Osteoblast (primary cell): ENCODE measurements around the gene CD3D. TPM values are rescaled to one million over a fixed set of nuclear protein-coding genes. Genes with fewer than 3 reads are reported as not detected.
"Not testable (repeated sequence)": the region's sequence is repeated elsewhere in the genome, so short reads cannot be mapped to it uniquely, and the experiment has no call there.

Experiments used
- DNase-seq: peaks from one replicate; pipeline ENCODE4 v3.0.0; 2011; ENCODE audit warnings: low spot score, mixed read lengths; ENCODE audit not compliant: insufficient read length; ENCODE audit errors: missing footprints
- H2AFZ ChIP-seq: 2 replicates; pipeline ENCODE4 v1.6.0; 2011; ENCODE audit warnings: mild to moderate bottlenecking, low read length
- H3K27ac ChIP-seq: 2 replicates; pipeline ENCODE4 v1.5.1; 2011; ENCODE audit warnings: mild to moderate bottlenecking, low read depth, low read length, moderate library complexity
- H3K27me3 ChIP-seq: 2 replicates; pipeline ENCODE4 v1.6.0; 2012; ENCODE audit warnings: mild to moderate bottlenecking, control low read depth, inconsistent platforms, low read length, moderate library complexity; ENCODE audit not compliant: insufficient read depth
- H3K36me3 ChIP-seq: 2 replicates; pipeline ENCODE4 v1.5.1; 2011; ENCODE audit warnings: mild to moderate bottlenecking, low read length, control low read depth, moderate library complexity; ENCODE audit not compliant: insufficient read depth
- H3K4me1 ChIP-seq: 2 replicates; pipeline ENCODE4 v1.5.1; 2011; ENCODE audit warnings: mild to moderate bottlenecking, low read length, control low read depth, moderate library complexity; ENCODE audit not compliant: insufficient read depth
- H3K4me2 ChIP-seq: 2 replicates; pipeline ENCODE4 v1.6.0; 2011; ENCODE audit warnings: mild to moderate bottlenecking, low read length; ENCODE audit not compliant: insufficient read depth
- H3K4me3 ChIP-seq: fragments of 200-600 bp; sonication (generic); 3 replicates; pipeline ENCODE4 v1.5.1; 2012; ENCODE audit warnings: mild to moderate bottlenecking, low read length, inconsistent platforms; ENCODE audit not compliant: insufficient read depth
- H3K79me2 ChIP-seq: 2 replicates; pipeline ENCODE4 v1.6.0; 2012; ENCODE audit warnings: mild to moderate bottlenecking, low read length, control low read depth, inconsistent platforms; ENCODE audit not compliant: insufficient read depth
- H3K9me3 ChIP-seq: 2 replicates; pipeline ENCODE4 v1.5.1; 2011; ENCODE audit warnings: low read depth, low read length, control low read depth
- H4K20me1 ChIP-seq: 2 replicates; pipeline ENCODE4 v1.6.0; 2012; ENCODE audit warnings: mild to moderate bottlenecking, low read length, control low read depth; ENCODE audit not compliant: insufficient read depth
- total RNA-seq: library from RNA; depleted of rRNA; stranded (reverse); fragments of >200 nt; gene quantifications from 2 replicates; pipeline ENCODE4 v1.2.3, GENCODE V29; 2012
- TF ChIP-seq, protein P1 (sequence below): IDR thresholded peaks from 2 replicates; pipeline ENCODE4 v1.5.1; 2011; ENCODE audit warnings: mild to moderate bottlenecking, low read depth, low read length, moderate library complexity; ENCODE audit errors: extremely low read depth

CD3D gene
- total RNA-seq, 1 donor = not detected

DNA sequence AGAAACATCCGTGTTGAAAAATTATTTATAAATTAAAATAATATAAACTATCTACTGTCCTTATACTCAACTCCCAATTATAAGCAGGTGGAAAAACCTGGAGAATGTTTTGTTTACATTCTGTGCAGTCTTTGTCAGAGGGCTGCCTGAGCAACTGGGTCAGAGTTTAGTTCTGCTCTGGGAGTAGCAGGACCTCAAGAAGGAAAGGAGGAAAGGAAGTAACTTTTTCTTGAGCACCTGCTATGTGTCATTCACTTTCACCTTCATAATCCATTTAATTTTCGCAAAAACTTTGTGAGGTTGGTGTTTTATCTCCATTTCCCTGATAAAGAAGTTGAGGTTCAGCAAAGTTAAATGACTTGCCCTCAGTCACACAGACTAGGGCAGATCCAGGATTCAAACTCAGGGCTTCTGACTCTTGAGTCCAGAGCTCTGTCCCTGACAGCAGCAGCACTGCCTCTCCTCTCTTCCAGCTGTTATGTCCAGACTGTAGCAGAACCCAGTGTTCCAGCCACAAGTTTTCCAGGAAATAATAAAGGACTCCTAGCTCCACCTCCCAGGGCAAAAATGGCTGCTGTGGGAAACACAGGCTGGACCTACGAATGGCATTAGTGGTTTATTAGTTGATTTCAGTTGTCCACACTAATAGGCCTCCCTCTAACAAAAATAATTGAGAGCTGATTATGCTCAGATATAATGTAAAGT is 31.6 kb downstream of the CD3D start:
- no peaks in the 10 kb centered on the region for H4K20me1 ChIP-seq
- H3K27me3 ChIP-seq = peaks cover 3% of the 10 kb centered on the region
- no peaks in the 10 kb centered on the region for H3K9me3 ChIP-seq
- no peaks in the 10 kb centered on the region for H3K79me2 ChIP-seq
- no peak overlapping the region for H3K4me2 ChIP-seq
- TF ChIP-seq, protein P1, sequence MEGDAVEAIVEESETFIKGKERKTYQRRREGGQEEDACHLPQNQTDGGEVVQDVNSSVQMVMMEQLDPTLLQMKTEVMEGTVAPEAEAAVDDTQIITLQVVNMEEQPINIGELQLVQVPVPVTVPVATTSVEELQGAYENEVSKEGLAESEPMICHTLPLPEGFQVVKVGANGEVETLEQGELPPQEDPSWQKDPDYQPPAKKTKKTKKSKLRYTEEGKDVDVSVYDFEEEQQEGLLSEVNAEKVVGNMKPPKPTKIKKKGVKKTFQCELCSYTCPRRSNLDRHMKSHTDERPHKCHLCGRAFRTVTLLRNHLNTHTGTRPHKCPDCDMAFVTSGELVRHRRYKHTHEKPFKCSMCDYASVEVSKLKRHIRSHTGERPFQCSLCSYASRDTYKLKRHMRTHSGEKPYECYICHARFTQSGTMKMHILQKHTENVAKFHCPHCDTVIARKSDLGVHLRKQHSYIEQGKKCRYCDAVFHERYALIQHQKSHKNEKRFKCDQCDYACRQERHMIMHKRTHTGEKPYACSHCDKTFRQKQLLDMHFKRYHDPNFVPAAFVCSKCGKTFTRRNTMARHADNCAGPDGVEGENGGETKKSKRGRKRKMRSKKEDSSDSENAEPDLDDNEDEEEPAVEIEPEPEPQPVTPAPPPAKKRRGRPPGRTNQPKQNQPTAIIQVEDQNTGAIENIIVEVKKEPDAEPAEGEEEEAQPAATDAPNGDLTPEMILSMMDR = no peak
- no peak overlapping the region for H2AFZ ChIP-seq
- no peak overlapping the region for H3K27ac ChIP-seq
- no peak overlapping the region for H3K4me3 ChIP-seq
- DNase-seq = no peak
- H3K4me1 ChIP-seq = no peaks in the 10 kb centered on the region
- no peaks in the 10 kb centered on the region for H3K36me3 ChIP-seq

DNA sequence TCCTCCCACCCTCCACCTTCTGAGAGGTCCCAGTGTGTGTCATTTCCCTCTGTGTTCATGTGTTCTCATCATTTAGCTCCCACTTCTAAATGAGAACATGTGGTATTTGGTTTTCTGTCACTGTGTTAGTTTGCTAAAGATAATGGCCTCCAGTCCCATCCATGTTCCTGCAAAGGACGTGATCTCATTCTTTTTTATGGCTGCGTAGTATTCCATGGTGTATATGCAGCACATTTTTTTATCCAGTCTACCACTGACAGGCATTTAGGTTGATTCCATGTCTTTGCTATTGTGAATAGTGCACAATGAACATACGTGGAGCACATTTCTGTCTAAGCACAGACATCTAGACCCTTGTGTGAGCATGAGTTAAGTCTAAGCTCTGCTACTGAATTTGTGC is 32.2 kb downstream of the CD3D start:
- H3K36me3 ChIP-seq = no peaks in the 10 kb centered on the region
- H3K27ac ChIP-seq = no peak overlapping the region
- H4K20me1 ChIP-seq = no peaks in the 10 kb centered on the region
- TF ChIP-seq, protein P1 = no peak
- H3K79me2 ChIP-seq = no peaks in the 10 kb centered on the region
- H3K4me1 ChIP-seq = no peaks in the 10 kb centered on the region
- H3K4me3 ChIP-seq = no peak overlapping the region
- H3K9me3 ChIP-seq = no peaks in the 10 kb centered on the region
- no peak overlapping the region for H2AFZ ChIP-seq
- peaks cover 3% of the 10 kb centered on the region for H3K27me3 ChIP-seq
- no peak for DNase-seq
- no peak overlapping the region for H3K4me2 ChIP-seq

DNA sequence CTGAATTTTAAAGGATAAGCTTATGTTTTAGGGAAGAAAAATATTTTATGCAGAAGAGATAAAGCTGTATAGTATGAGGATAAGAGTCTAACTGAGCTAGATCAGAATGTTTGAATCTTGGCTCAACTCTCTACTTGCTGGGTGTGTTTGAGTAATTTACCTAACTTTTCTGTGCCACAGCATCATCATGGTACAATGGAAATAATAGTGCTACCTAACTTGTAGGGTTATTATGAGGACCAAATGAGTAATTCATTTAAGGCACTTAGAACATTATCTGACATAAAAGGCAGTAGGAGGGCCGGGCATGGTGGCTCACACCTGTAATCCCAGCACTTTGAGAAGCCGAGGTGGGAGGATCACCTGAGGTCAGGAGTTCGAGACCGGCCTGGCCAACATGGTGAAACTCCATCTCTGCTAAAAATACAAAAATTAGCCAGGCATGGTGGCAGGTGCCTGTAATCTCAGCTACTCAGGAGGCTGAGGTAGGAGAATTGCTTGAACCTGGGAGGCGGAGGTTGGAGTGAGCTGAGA is 33.4 kb downstream of the CD3D start:
- not testable (repeated sequence) for H3K36me3 ChIP-seq, H3K4me3 ChIP-seq, H3K4me2 ChIP-seq, H3K4me1 ChIP-seq, H2AFZ ChIP-seq, H4K20me1 ChIP-seq, H3K27ac ChIP-seq, DNase-seq, H3K79me2 ChIP-seq, H3K9me3 ChIP-seq, H3K27me3 ChIP-seq

DNA sequence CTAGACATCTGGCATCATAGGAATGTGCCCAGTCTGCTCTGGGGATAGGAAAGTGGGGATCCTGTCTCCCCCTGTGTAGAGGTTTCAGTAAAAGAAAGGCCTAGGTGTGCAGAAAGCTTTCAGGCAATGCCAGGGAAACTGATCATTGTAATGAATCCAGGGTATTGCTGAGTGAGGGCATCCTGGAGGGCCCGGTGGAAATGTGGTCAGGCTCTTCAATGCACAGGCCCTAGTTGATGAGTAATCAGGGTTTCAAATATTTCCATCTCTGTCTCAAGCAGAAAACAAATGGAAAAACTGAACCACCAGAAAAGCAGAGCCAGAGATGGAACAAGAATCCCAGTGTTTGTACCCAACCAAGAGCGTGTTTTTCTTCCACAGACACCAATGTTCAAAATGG is 35.9 kb downstream of the CD3D start:
- Histone ChIP-seq H4K20me1 (no peaks in the 10 kb centered on the region), H3K4me3 (no peak overlapping the region), H3K36me3 (no peaks in the 10 kb centered on the region), H3K4me1 (no peaks in the 10 kb centered on the region), H2AFZ (no peak overlapping the region), H3K4me2 (no peak overlapping the region), H3K27me3 (peaks cover 2% of the 10 kb centered on the region), H3K79me2 (no peaks in the 10 kb centered on the region), H3K9me3 (no peaks in the 10 kb centered on the region), H3K27ac (no peak overlapping the region)
- TF ChIP-seq, protein P1 = no peak
- DNase-seq = no peak
